Measurements from ENCODE around the gene EVPL.
A peak's percentile ranks its signal among the peaks of the same experiment; 100 is the strongest.

Gene EVPL

GRCh38 chr17:76034428-76035350 is 7.6 kb upstream of the EVPL start:
- H3K4me3 Mint-ChIP-seq = no peak overlapping the region
- no peaks in the 10 kb centered on the region for H3K36me3 Mint-ChIP-seq
- no peaks in the 10 kb centered on the region for H3K27me3 Mint-ChIP-seq
- no peak overlapping the region for H3K27ac Mint-ChIP-seq
- H3K4me1 Mint-ChIP-seq (ENCODE audit: low read depth) = peaks cover 39% of the 10 kb centered on the region
- H3K9me3 Mint-ChIP-seq (ENCODE audit: low read depth) = no peaks in the 10 kb centered on the region

- no peak overlapping the region for H3K4me3 Mint-ChIP-seq
- H3K27ac Mint-ChIP-seq = no peak overlapping the region
- H3K9me3 Mint-ChIP-seq (ENCODE audit: low read depth) = no peaks in the 10 kb centered on the region
- no peaks in the 10 kb centered on the region for H3K27me3 Mint-ChIP-seq
- H3K4me1 Mint-ChIP-seq (ENCODE audit: low read depth) = peaks cover 49% of the 10 kb centered on the region
- H3K36me3 Mint-ChIP-seq = no peaks in the 10 kb centered on the region
These were observed 6.0 kb upstream of the EVPL start for GRCh38 chr17:76033139-76033538.

- Mint-ChIP-seq H3K9me3 (ENCODE audit: low read depth) (no peaks in the 10 kb centered on the region), H3K36me3 (no peaks in the 10 kb centered on the region), H3K27me3 (no peaks in the 10 kb centered on the region)
These were observed 5.6 kb upstream of the EVPL start for GRCh38 chr17:76032780-76033108.

GRCh38 chr17:76032073-76032779 is 5.1 kb upstream of the EVPL start:
- Mint-ChIP-seq H3K4me3 (no peak overlapping the region), H3K27me3 (no peaks in the 10 kb centered on the region), H3K27ac (no peak overlapping the region), H3K4me1 (ENCODE audit: low read depth) (peaks cover 48% of the 10 kb centered on the region), H3K9me3 (ENCODE audit: low read depth) (no peaks in the 10 kb centered on the region), H3K36me3 (no peaks in the 10 kb centered on the region)

More at GRCh38 chr17:76032780-76033108, 5.6 kb upstream of the EVPL start:
- H3K4me1 Mint-ChIP-seq (ENCODE audit: low read depth) = peaks cover 49% of the 10 kb centered on the region
- H3K4me3 Mint-ChIP-seq = no peak overlapping the region
- no peak overlapping the region for H3K27ac Mint-ChIP-seq

- H3K4me1 Mint-ChIP-seq (ENCODE audit: low read depth) = peaks cover 36% of the 10 kb centered on the region
- H3K4me3 Mint-ChIP-seq = no peak overlapping the region
These were observed 370 bp downstream of the EVPL start for GRCh38 chr17:76026714-76027158.

GRCh38 chr17:76025294-76025693 is 1.8 kb downstream of the EVPL start:
- H3K4me1 Mint-ChIP-seq (ENCODE audit: low read depth) = peaks cover 32% of the 10 kb centered on the region
- H3K27ac Mint-ChIP-seq = no peak overlapping the region
- H3K9me3 Mint-ChIP-seq (ENCODE audit: low read depth) = no peaks in the 10 kb centered on the region

More at GRCh38 chr17:76026714-76027158, 370 bp downstream of the EVPL start:
- no peak overlapping the region for H3K27ac Mint-ChIP-seq
- H3K9me3 Mint-ChIP-seq (ENCODE audit: low read depth) = no peaks in the 10 kb centered on the region
- H3K36me3 Mint-ChIP-seq = no peaks in the 10 kb centered on the region
- H3K27me3 Mint-ChIP-seq = no peaks in the 10 kb centered on the region

GRCh38 chr17:76024353-76024752 is 2.8 kb downstream of the EVPL start:
- Mint-ChIP-seq H3K27ac (no peak overlapping the region), H3K4me3 (no peak overlapping the region), H3K36me3 (no peaks in the 10 kb centered on the region), H3K9me3 (ENCODE audit: low read depth) (no peaks in the 10 kb centered on the region), H3K27me3 (no peaks in the 10 kb centered on the region), H3K4me1 (ENCODE audit: low read depth) (peaks cover 28% of the 10 kb centered on the region)

More at GRCh38 chr17:76025294-76025693, 1.8 kb downstream of the EVPL start:
- H3K36me3 Mint-ChIP-seq = no peaks in the 10 kb centered on the region
- no peaks in the 10 kb centered on the region for H3K27me3 Mint-ChIP-seq
- no peak overlapping the region for H3K4me3 Mint-ChIP-seq

- H3K27me3 Mint-ChIP-seq = no peaks in the 10 kb centered on the region
- H3K27ac Mint-ChIP-seq = no peak overlapping the region
- H3K9me3 Mint-ChIP-seq (ENCODE audit: low read depth) = no peaks in the 10 kb centered on the region
- H3K36me3 Mint-ChIP-seq = no peaks in the 10 kb centered on the region
- peaks cover 23% of the 10 kb centered on the region for H3K4me1 Mint-ChIP-seq (ENCODE audit: low read depth)
- no peak overlapping the region for H3K4me3 Mint-ChIP-seq
These were observed 3.2 kb downstream of the EVPL start for GRCh38 chr17:76023900-76024237.

GRCh38 chr17:76022973-76023899 is 3.9 kb downstream of the EVPL start:
- Mint-ChIP-seq H3K4me1 (ENCODE audit: low read depth) (peaks cover 16% of the 10 kb centered on the region), H3K36me3 (no peaks in the 10 kb centered on the region), H3K27ac (peak overlapping the region; percentile 41), H3K27me3 (no peaks in the 10 kb centered on the region), H3K4me3 (no peak overlapping the region), H3K9me3 (ENCODE audit: low read depth) (no peaks in the 10 kb centered on the region)

GRCh38 chr17:76022285-76022684 is 4.8 kb downstream of the EVPL start:
- no peak overlapping the region for H3K4me3 Mint-ChIP-seq
- H3K27ac Mint-ChIP-seq = no peak overlapping the region
- H3K4me1 Mint-ChIP-seq (ENCODE audit: low read depth) = peaks cover 9% of the 10 kb centered on the region
- H3K9me3 Mint-ChIP-seq (ENCODE audit: low read depth) = no peaks in the 10 kb centered on the region
- H3K36me3 Mint-ChIP-seq = no peaks in the 10 kb centered on the region
- H3K27me3 Mint-ChIP-seq = no peaks in the 10 kb centered on the region

GRCh38 chr17:76019833-76020467 is 7.2 kb downstream of the EVPL start:
- no peak overlapping the region for H3K4me3 Mint-ChIP-seq

GRCh38 chr17:76018801-76019200 is 8.3 kb downstream of the EVPL start:
- Mint-ChIP-seq H3K4me3 (no peak overlapping the region), H3K27ac (no peak overlapping the region), H3K36me3 (no peaks in the 10 kb centered on the region), H3K27me3 (no peaks in the 10 kb centered on the region), H3K9me3 (ENCODE audit: low read depth) (no peaks in the 10 kb centered on the region), H3K4me1 (ENCODE audit: low read depth) (peaks cover 15% of the 10 kb centered on the region)

More at GRCh38 chr17:76019833-76020467, 7.2 kb downstream of the EVPL start:
- no peaks in the 10 kb centered on the region for H3K36me3 Mint-ChIP-seq
- H3K27me3 Mint-ChIP-seq = no peaks in the 10 kb centered on the region
- H3K27ac Mint-ChIP-seq = no peak overlapping the region
- peaks cover 13% of the 10 kb centered on the region for H3K4me1 Mint-ChIP-seq (ENCODE audit: low read depth)
- no peaks in the 10 kb centered on the region for H3K9me3 Mint-ChIP-seq (ENCODE audit: low read depth)

- Mint-ChIP-seq H3K27ac (no peak overlapping the region), H3K27me3 (no peaks in the 10 kb centered on the region), H3K4me1 (ENCODE audit: low read depth) (peaks cover 15% of the 10 kb centered on the region), H3K9me3 (ENCODE audit: low read depth) (no peaks in the 10 kb centered on the region), H3K36me3 (no peaks in the 10 kb centered on the region), H3K4me3 (no peak overlapping the region)
These were observed 8.8 kb downstream of the EVPL start for GRCh38 chr17:76018340-76018680.
